T-cell (primary cell): ENCODE results near the gene JOSD2. TPM values are rescaled to one million over a fixed set of nuclear protein-coding genes. Genes with fewer than 3 reads are reported as not detected.

ENCODE experiments used
- ATAC-seq, 4 experiments: fragments of 200-7000 bp in 3 of 4; fragments of 150-1000 bp in 1 of 4; cut with Tn5 transposase; replicated peaks in 1 of 4; 1 replicate in 3 of 4; 2 replicates in 1 of 4; pipeline ENCODE4 v1.10.0; 2021; ENCODE audit warnings: moderate library complexity in 3 of 4, mild to moderate bottlenecking in 2 of 4, moderate number of reproducible peaks in 1 of 4
- CTCF ChIA-PET, 2 donors: fragments of 300-600 bp; sonication (Branson Sonifier 250); formaldehyde crosslinking; loops; one replicate each; lab custom pipeline; 2022; ENCODE audit warnings: antibody characterized with exemption in 2 of 2; lab: Charles Lee
- POLR2A ChIA-PET, 2 donors: fragments of 300-600 bp; sonication (Branson Sonifier 250); formaldehyde crosslinking; loops; one replicate each; lab custom pipeline; 2022; ENCODE audit warnings: antibody characterized with exemption in 2 of 2; lab: Charles Lee
- DNase-seq, 35 experiments: peaks; one replicate each; pipeline versions ENCODE4 v3.0.0 to v3.0.0-alpha.2; 2013 to 2023
- H3K27ac ChIP-seq: one replicate; pipeline ENCODE4 v1.5.1; 2013; ENCODE audit warnings: low read length
- H3K27me3 ChIP-seq, 2 experiments: replicated peaks in 1 of 2; 1 replicate in 1 of 2; 2 replicates in 1 of 2; pipeline versions ENCODE4 v1.6.1 to v1.7.0; 2013; ENCODE audit warnings: low read length in 1 of 2, mixed read lengths in 1 of 2; ENCODE audit not compliant: control insufficient read depth in 2 of 2, insufficient read depth in 2 of 2; ENCODE audit errors: extremely low read depth in 1 of 2
- H3K36me3 ChIP-seq, 2 donors: 1 replicate in 1 of 2; 2 replicates in 1 of 2; pipeline versions ENCODE4 v1.6.1 to v1.7.0; 2013; ENCODE audit warnings: low read length in 1 of 2; ENCODE audit not compliant: control insufficient read depth in 2 of 2, insufficient read depth in 1 of 2; ENCODE audit errors: extremely low read depth in 1 of 2
- H3K4me1 ChIP-seq, 2 experiments: 1 replicate in 1 of 2; 2 replicates in 1 of 2; pipeline versions ENCODE4 v1.6.1 to v1.7.0; 2013; ENCODE audit warnings: low read length in 2 of 2, mixed read lengths in 1 of 2; ENCODE audit not compliant: insufficient read depth in 2 of 2, control insufficient read depth in 1 of 2; ENCODE audit errors: extremely low read depth in 1 of 2
- H3K4me3 ChIP-seq, 2 donors: 1 replicate in 1 of 2; 2 replicates in 1 of 2; pipeline versions ENCODE4 v1.5.1 to v1.7.0; 2013; ENCODE audit warnings: mild to moderate bottlenecking in 2 of 2, low read length in 1 of 2, moderate library complexity in 1 of 2; ENCODE audit not compliant: control insufficient read depth in 1 of 2; ENCODE audit errors: extremely low read depth in 1 of 2
- H3K9me3 ChIP-seq: 2 replicates; pipeline ENCODE4 v1.7.0; 2013
- H3K27ac Mint-ChIP-seq, 2 donors: one replicate each; pipeline ENCODE4 v1.8.0; 2020 to 2021; ENCODE audit warnings: mild to moderate bottlenecking in 2 of 2, mixed read lengths in 2 of 2
- H3K27me3 Mint-ChIP-seq, 2 donors: one replicate each; pipeline ENCODE4 v1.8.0; 2021 to 2022; ENCODE audit warnings: mixed read lengths in 2 of 2
- H3K36me3 Mint-ChIP-seq: one replicate; pipeline ENCODE4 v1.8.0; 2021; ENCODE audit warnings: mixed read lengths
- H3K4me1 Mint-ChIP-seq, 3 donors: one replicate each; pipeline ENCODE4 v1.8.0; 2020 to 2022; ENCODE audit warnings: mixed read lengths in 3 of 3, mild to moderate bottlenecking in 1 of 3
- H3K4me3 Mint-ChIP-seq, 3 donors: one replicate each; pipeline ENCODE4 v1.8.0; 2020 to 2022; ENCODE audit warnings: mild to moderate bottlenecking in 3 of 3, mixed read lengths in 3 of 3, moderate library complexity in 3 of 3
- H3K9me3 Mint-ChIP-seq, 3 donors: one replicate each; pipeline ENCODE4 v1.8.0; 2020 to 2022; ENCODE audit warnings: mixed read lengths in 3 of 3
- WGBS: methylation state at CpG from one replicate; pipeline ENCODE4 v1.1.5; 2013; ENCODE audit warnings: missing lambda C conversion rate; ENCODE audit not compliant: insufficient coverage; 5-methylcytosine and 5-hydroxymethylcytosine counted together
- total RNA-seq, 35 experiments: library from RNA in 6 of 35; stranded (reverse) in 6 of 35; fragments of 120-200 nt in 1 of 35; gene quantifications; one replicate each; pipeline versions ENCODE4 v1.2.1 to v1.2.4 and lab custom pipeline; 2013 to 2026

Gene JOSD2
- total RNA-seq, 5 donors from 2014 or later (not counting 1 experiment from before 2014, with no cell fraction given): 15.4 to 45.7 (median 40.6) TPM

GRCh38 chr19:50516964-50517703 lies 6.1 kb upstream of the JOSD2 start:
- Mint-ChIP-seq H3K27ac (no peak overlapping the region), H3K9me3 (no peaks in the 10 kb centered on the region), H3K36me3 (no peaks in the 10 kb centered on the region), H3K4me3 (no peak overlapping the region), H3K4me1 (peaks cover 0 to 2% (median 0%) of the 10 kb centered on the region in 3 donors), H3K27me3 (peaks cover 0 to 12% of the 10 kb centered on the region in 2 donors)
- H3K9me3 ChIP-seq: no peaks in the 10 kb centered on the region
- no peaks in the 10 kb centered on the region for H3K36me3 ChIP-seq
- no peak overlapping the region for H3K27ac ChIP-seq
- peaks cover 0 to 49% of the 10 kb centered on the region in 2 experiments for H3K27me3 ChIP-seq
- ATAC-seq: no peak
- H3K4me1 ChIP-seq: peaks cover 0 to 2% of the 10 kb centered on the region in 2 experiments
- no peak overlapping the region for H3K4me3 ChIP-seq
- ChIA-PET POLR2A (no interaction called here), CTCF (no interaction called here)
- DNase-seq: no peak
- WGBS: 75% methylated on average over 23 of the region's 53 CpGs

GRCh38 chr19:50516456-50516855 lies 5.5 kb upstream of the JOSD2 start:
- no peaks in the 10 kb centered on the region for H3K36me3 Mint-ChIP-seq
- no peak for ATAC-seq
- H3K9me3 Mint-ChIP-seq: no peaks in the 10 kb centered on the region
- no peaks in the 10 kb centered on the region for H3K9me3 ChIP-seq
- peaks cover 0 to 12% of the 10 kb centered on the region in 2 donors for H3K27me3 Mint-ChIP-seq
- H3K36me3 ChIP-seq: no peaks in the 10 kb centered on the region
- no peak for DNase-seq
- 70% methylated on average over 4 of the region's 12 CpGs for WGBS
- no peak overlapping the region for H3K27ac ChIP-seq
- CTCF ChIA-PET: no interaction called here
- peaks cover 4 to 6% (median 5%) of the 10 kb centered on the region in 3 donors for H3K4me1 Mint-ChIP-seq
- H3K27me3 ChIP-seq: peaks cover 0 to 53% of the 10 kb centered on the region in 2 experiments
- POLR2A ChIA-PET: no interaction called here
- H3K27ac Mint-ChIP-seq: no peak overlapping the region
- no peak overlapping the region for H3K4me3 Mint-ChIP-seq
- no peak overlapping the region for H3K4me3 ChIP-seq
- peaks cover 0 to 9% of the 10 kb centered on the region in 2 experiments for H3K4me1 ChIP-seq

GRCh38 chr19:50515168-50515561 lies 4.2 kb upstream of the JOSD2 start:
- Histone ChIP-seq H3K4me3 (no peak overlapping the region), H3K27me3 (peaks cover 0 to 51% of the 10 kb centered on the region in 2 experiments), H3K9me3 (no peaks in the 10 kb centered on the region), H3K4me1 (peaks cover 2 to 19% of the 10 kb centered on the region in 2 experiments), H3K36me3 (no peaks in the 10 kb centered on the region), H3K27ac (no peak overlapping the region)
- ChIA-PET CTCF (no interaction called here), POLR2A (no interaction called here)
- Mint-ChIP-seq H3K27me3 (peaks cover 0 to 12% of the 10 kb centered on the region in 2 donors), H3K4me3 (no peak overlapping the region), H3K27ac (no peak overlapping the region), H3K9me3 (no peaks in the 10 kb centered on the region), H3K4me1 (peaks cover 11 to 18% (median 15%) of the 10 kb centered on the region in 3 donors), H3K36me3 (no peaks in the 10 kb centered on the region)
- 75% methylated on average over 11 of the region's 11 CpGs for WGBS
- DNase-seq: no peak
- ATAC-seq: no peak

- H3K27ac ChIP-seq: no peak overlapping the region
- H3K4me1 ChIP-seq: peaks cover 2 to 22% of the 10 kb centered on the region in 2 experiments
- H3K4me3 Mint-ChIP-seq: no peak overlapping the region
- no peak overlapping the region for H3K27ac Mint-ChIP-seq
- H3K27me3 ChIP-seq: peaks cover 0 to 51% of the 10 kb centered on the region in 2 experiments
- H3K9me3 Mint-ChIP-seq: no peaks in the 10 kb centered on the region
- H3K36me3 Mint-ChIP-seq: no peaks in the 10 kb centered on the region
- ChIA-PET CTCF (no interaction called here), POLR2A (no interaction called here)
- H3K4me3 ChIP-seq: no peak overlapping the region
- ATAC-seq: no peak
- no peaks in the 10 kb centered on the region for H3K36me3 ChIP-seq
- peaks cover 0 to 12% of the 10 kb centered on the region in 2 donors for H3K27me3 Mint-ChIP-seq
- H3K4me1 Mint-ChIP-seq: peaks cover 11 to 18% (median 15%) of the 10 kb centered on the region in 3 donors
- WGBS: 50% methylated on average over 29 of the region's 38 CpGs
- DNase-seq: no peak
- no peaks in the 10 kb centered on the region for H3K9me3 ChIP-seq
Observed at GRCh38 chr19:50514346-50515167, 3.6 kb upstream of the JOSD2 start.

- H3K4me3 Mint-ChIP-seq: no peak within 1 kb of the TSS
- DNase-seq: no peak
Observed at GRCh38 chr19:50513746-50514345, 2.9 kb upstream of the JOSD2 start, which contains the start of gene ASPDH. Gene ASPDH (minus strand): TSS chr19:50513913. CDS start chr19:50513823, 90 bp downstream.

More at GRCh38 chr19:50513746-50514345, 2.9 kb upstream of the JOSD2 start, which contains the start of gene ASPDH:
- ChIA-PET POLR2A (no interaction called here), CTCF (no interaction called here)
- Mint-ChIP-seq H3K27ac (no peak within 1 kb of the TSS), H3K36me3 (no peaks in the 10 kb centered on the region), H3K4me1 (peaks cover 11 to 20% (median 18%) of the 10 kb centered on the region in 3 donors), H3K9me3 (no peaks in the 10 kb centered on the region), H3K27me3 (peaks cover 0 to 12% of the 10 kb centered on the region in 2 donors)
- no peak for ATAC-seq
- no peaks in the 10 kb centered on the region for H3K36me3 ChIP-seq
- no peak within 1 kb of the TSS for H3K27ac ChIP-seq
- H3K9me3 ChIP-seq: no peaks in the 10 kb centered on the region
- 78% methylated on average over 14 of the region's 22 CpGs for WGBS
- peaks cover 0 to 47% of the 10 kb centered on the region in 2 experiments for H3K27me3 ChIP-seq
- H3K4me3 ChIP-seq: no peak within 1 kb of the TSS
- H3K4me1 ChIP-seq: peaks cover 2 to 22% of the 10 kb centered on the region in 2 experiments
